SKM-1 (cell line): ENCODE measurements around the gene PAK3.

Source experiments
- DNase-seq: peaks from one replicate; lab custom pipeline; 2025; ENCODE audit not compliant: unreplicated experiment; lab: John Stamatoyannopoulos, UW

The PAK3 gene

GRCh38 chrX:111129921-111130320, 33.9 kb downstream of the PAK3 start:
- no peak for DNase-seq

GRCh38 chrX:111131572-111131971, 35.6 kb downstream of the PAK3 start:
- no peak for DNase-seq

GRCh38 chrX:111133389-111133788, 37.4 kb downstream of the PAK3 start:
- DNase-seq = no peak

- DNase-seq = no peak
Measured at GRCh38 chrX:111145878-111146277, 49.9 kb downstream of the PAK3 start.

GRCh38 chrX:111151764-111152163, 55.8 kb downstream of the PAK3 start:
- no peak for DNase-seq

- no peak for DNase-seq
Measured at GRCh38 chrX:111159232-111159631, 63.2 kb downstream of the PAK3 start.

GRCh38 chrX:111164728-111165127, 68.7 kb downstream of the PAK3 start:
- DNase-seq = no peak

- no peak for DNase-seq
Measured at GRCh38 chrX:111165902-111166301, 69.9 kb downstream of the PAK3 start.

GRCh38 chrX:111167334-111167733, 71.3 kb downstream of the PAK3 start:
- DNase-seq = no peak

GRCh38 chrX:111168314-111168713, 72.3 kb downstream of the PAK3 start:
- no peak for DNase-seq

GRCh38 chrX:111169141-111169540, 73.2 kb downstream of the PAK3 start:
- DNase-seq = no peak

GRCh38 chrX:111170017-111170416, 74.0 kb downstream of the PAK3 start:
- no peak for DNase-seq

GRCh38 chrX:111180750-111181240, 84.8 kb downstream of the PAK3 start:
- DNase-seq = no peak

- no peak for DNase-seq
Measured at GRCh38 chrX:111181951-111182350, 86.0 kb downstream of the PAK3 start.

GRCh38 chrX:111182997-111183396, 87.0 kb downstream of the PAK3 start:
- no peak for DNase-seq

- DNase-seq = no peak
Measured at GRCh38 chrX:111191598-111191997, 95.6 kb downstream of the PAK3 start.

- no peak for DNase-seq
Measured at GRCh38 chrX:111199505-111199904, 103.5 kb downstream of the PAK3 start.

GRCh38 chrX:111200327-111200726, 104.3 kb downstream of the PAK3 start:
- DNase-seq = no peak

GRCh38 chrX:111207851-111208250, 111.9 kb downstream of the PAK3 start:
- DNase-seq = no peak

- DNase-seq = no peak
Measured at GRCh38 chrX:111216293-111216801, 120.4 kb downstream of the PAK3 start.

- DNase-seq = peak; percentile 0
Measured at GRCh38 chrX:111244235-111244750, 148.3 kb downstream of the PAK3 start.

- DNase-seq = no peak
Measured at GRCh38 chrX:111254896-111255693, 159.1 kb downstream of the PAK3 start.
